ENCODE data around the gene LRP10. TPM values are rescaled to one million over a fixed set of nuclear protein-coding genes. Genes with fewer than 3 reads are reported as not detected.
A peak's percentile ranks its signal among the peaks of the same experiment; 100 is the strongest.

The LRP10 gene
- total RNA-seq, 1 experiment from 2014 or later: 29.6 TPM

- ChIA-PET POLR2A (interaction anchor here (1.0 kb wide), 1 partner anchor 62 kb away, joined by 5 read pairs; no protein-coding TSS in a partner anchor), CTCF (interaction anchor here (1.2 to 1.8 kb wide), 3 partner anchors 9 to 31 kb away, joined by 3 to 6 read pairs (median 6); no protein-coding TSS in a partner anchor)
- intact Hi-C loops (cut with micrococcal nuclease; ENCODE audit: unreplicated experiment): no loop called here
- Mint-ChIP-seq H3K27ac (ENCODE audit: unreplicated experiment) (peak within 1 kb of the TSS; percentile 40), H3K4me1 (ENCODE audit: low read depth, unreplicated experiment) (peaks cover 19% of the 10 kb centered on the region), H3K9me3 (ENCODE audit: unreplicated experiment) (no peaks in the 10 kb centered on the region), H3K4me3 (ENCODE audit: unreplicated experiment) (no peak within 1 kb of the TSS), H3K36me3 (ENCODE audit: insufficient read depth, unreplicated experiment) (peaks cover 11% of the 10 kb centered on the region), H3K27me3 (ENCODE audit: insufficient read depth, unreplicated experiment) (no peaks in the 10 kb centered on the region)
- no peak for TF ChIP-seq CTCF (IDR thresholded peaks at IDR 0.05; ENCODE audit: insufficient read depth in 1 of 2, low read depth in 1 of 2, low read length in 1 of 2, severe bottlenecking in 1 of 2, unreplicated experiment in 1 of 2)
- Histone ChIP-seq H3K4me1 (peaks cover 16% of the 10 kb centered on the region), H3K9me3 (no peaks in the 10 kb centered on the region), H3K4me3 (ENCODE audit: low read depth, low read length) (no peak within 1 kb of the TSS), H3K27me3 (replicated peaks; ENCODE audit: control insufficient read depth, insufficient read depth, low read length) (no peaks in the 10 kb centered on the region), H3K36me3 (ENCODE audit: control insufficient read depth, insufficient read depth, low read length) (no peaks in the 10 kb centered on the region)
- no TSS peak for BruUV-seq (replicated peaks)
- DNase-seq: no peak
Measured at GRCh38 chr14:22883173-22883976, 11.8 kb downstream of the LRP10 start, which contains the start of gene REM2. TSS of gene REM2 (plus strand) at chr14:22883222. CDS start at chr14:22883288, 66 bp downstream.

- Histone ChIP-seq H3K4me3 (ENCODE audit: low read depth, low read length) (no peak overlapping the region), H3K9me3 (no peaks in the 10 kb centered on the region), H3K4me1 (peaks cover 9% of the 10 kb centered on the region), H3K36me3 (ENCODE audit: control insufficient read depth, insufficient read depth, low read length) (no peaks in the 10 kb centered on the region), H3K27me3 (replicated peaks; ENCODE audit: control insufficient read depth, insufficient read depth, low read length) (no peaks in the 10 kb centered on the region)
- no peak overlapping the region for H3K4me3 Mint-ChIP-seq (ENCODE audit: unreplicated experiment)
- ChIA-PET CTCF (interaction anchor here (1.8 to 2.0 kb wide), 2 partner anchors 12 to 13 kb away, joined by 6 to 8 read pairs; partner anchors contain the start of gene LRP10), POLR2A (no interaction called here)
- H3K27ac Mint-ChIP-seq (ENCODE audit: unreplicated experiment): no peak overlapping the region
- DNase-seq: no peak
- H3K9me3 Mint-ChIP-seq (ENCODE audit: unreplicated experiment): no peaks in the 10 kb centered on the region
- TF ChIP-seq CTCF (IDR thresholded peaks at IDR 0.05; ENCODE audit: insufficient read depth in 1 of 2, low read depth in 1 of 2, low read length in 1 of 2, severe bottlenecking in 1 of 2, unreplicated experiment in 1 of 2): no peak
- no TSS peak for BruUV-seq (replicated peaks)
- intact Hi-C loops (cut with micrococcal nuclease; ENCODE audit: unreplicated experiment): no loop called here
- H3K4me1 Mint-ChIP-seq (ENCODE audit: low read depth, unreplicated experiment): peaks cover 13% of the 10 kb centered on the region
- H3K27me3 Mint-ChIP-seq (ENCODE audit: insufficient read depth, unreplicated experiment): no peaks in the 10 kb centered on the region
- peaks cover 11% of the 10 kb centered on the region for H3K36me3 Mint-ChIP-seq (ENCODE audit: insufficient read depth, unreplicated experiment)
Measured at GRCh38 chr14:22884076-22884737, 12.7 kb downstream of the LRP10 start.

GRCh38 chr14:22884738-22885523, 13.4 kb downstream of the LRP10 start:
- Histone ChIP-seq H3K9me3 (no peaks in the 10 kb centered on the region), H3K27me3 (replicated peaks; ENCODE audit: control insufficient read depth, insufficient read depth, low read length) (no peaks in the 10 kb centered on the region), H3K4me1 (peaks cover 4% of the 10 kb centered on the region), H3K4me3 (ENCODE audit: low read depth, low read length) (no peak overlapping the region), H3K36me3 (ENCODE audit: control insufficient read depth, insufficient read depth, low read length) (no peaks in the 10 kb centered on the region)
- ChIA-PET CTCF (interaction anchor here (2.0 kb wide), 1 partner anchor 13 kb away, joined by 8 read pairs; the partner anchor contains the start of gene LRP10), POLR2A (no interaction called here)
- no peak for TF ChIP-seq CTCF (IDR thresholded peaks at IDR 0.05; ENCODE audit: insufficient read depth in 1 of 2, low read depth in 1 of 2, low read length in 1 of 2, severe bottlenecking in 1 of 2, unreplicated experiment in 1 of 2)
- no peak overlapping the region for H3K27ac Mint-ChIP-seq (ENCODE audit: unreplicated experiment)
- H3K36me3 Mint-ChIP-seq (ENCODE audit: insufficient read depth, unreplicated experiment): peaks cover 11% of the 10 kb centered on the region
- H3K9me3 Mint-ChIP-seq (ENCODE audit: unreplicated experiment): no peaks in the 10 kb centered on the region
- intact Hi-C loops (cut with micrococcal nuclease; ENCODE audit: unreplicated experiment): no loop called here
- peak overlapping the region; percentile 27 for H3K4me3 Mint-ChIP-seq (ENCODE audit: unreplicated experiment)
- no peak for DNase-seq
- H3K4me1 Mint-ChIP-seq (ENCODE audit: low read depth, unreplicated experiment): peaks cover 8% of the 10 kb centered on the region
- no TSS peak for BruUV-seq (replicated peaks)
- H3K27me3 Mint-ChIP-seq (ENCODE audit: insufficient read depth, unreplicated experiment): no peaks in the 10 kb centered on the region
